GM19025 (cell line): ENCODE data around the gene MYOM1.

Experiments
- ATAC-seq: cut with Tn5 transposase; IDR thresholded peaks from one replicate; pipeline ENCODE4 v1.9.1; 2021; ENCODE audit warnings: mild to moderate bottlenecking, low read depth, moderate library complexity; ENCODE audit not compliant: unreplicated experiment

Gene MYOM1

DNA sequence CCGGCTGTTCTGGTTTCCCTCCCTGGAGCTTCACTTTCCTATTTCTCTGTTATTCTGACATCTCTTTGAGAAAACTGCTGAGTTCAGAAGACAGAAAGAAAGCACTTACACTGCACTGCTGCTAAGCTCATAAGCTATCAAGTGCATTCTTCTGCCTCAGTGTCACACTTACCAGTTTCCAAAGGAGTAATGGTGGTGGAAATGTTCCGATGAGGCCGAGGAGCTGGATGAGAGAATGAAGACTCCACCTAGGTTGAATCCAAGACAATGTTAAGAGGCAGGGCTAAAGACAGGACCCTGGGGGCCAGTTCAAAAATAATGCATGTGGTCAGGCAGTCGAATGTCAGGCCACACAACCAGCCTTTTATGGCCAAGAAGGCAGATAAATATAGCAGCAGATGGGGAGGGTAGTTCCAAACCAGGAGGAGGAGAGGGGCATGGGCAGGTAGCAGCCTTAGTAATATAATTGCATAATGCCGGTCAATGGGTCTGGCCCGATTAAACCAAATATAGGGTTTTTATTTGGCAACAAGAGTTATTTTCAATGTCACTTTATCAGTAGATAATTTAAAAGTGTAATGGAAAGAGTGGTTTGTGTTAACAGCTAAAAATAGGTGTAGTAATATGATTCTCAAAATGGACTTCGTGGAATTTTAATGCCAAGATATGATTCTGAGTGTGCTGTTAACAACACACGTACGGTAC is at the start of gene MYOM1:
Gene MYOM1 (minus strand): TSS at position 338 of the 705 bp plus-strand sequence. CDS start 4,745 bp downstream, outside the sequence.
- ATAC-seq: no peak

GRCh38 chr18:3269241-3269913 is 49.6 kb upstream of the MYOM1 start:
- ATAC-seq: no peak

DNA sequence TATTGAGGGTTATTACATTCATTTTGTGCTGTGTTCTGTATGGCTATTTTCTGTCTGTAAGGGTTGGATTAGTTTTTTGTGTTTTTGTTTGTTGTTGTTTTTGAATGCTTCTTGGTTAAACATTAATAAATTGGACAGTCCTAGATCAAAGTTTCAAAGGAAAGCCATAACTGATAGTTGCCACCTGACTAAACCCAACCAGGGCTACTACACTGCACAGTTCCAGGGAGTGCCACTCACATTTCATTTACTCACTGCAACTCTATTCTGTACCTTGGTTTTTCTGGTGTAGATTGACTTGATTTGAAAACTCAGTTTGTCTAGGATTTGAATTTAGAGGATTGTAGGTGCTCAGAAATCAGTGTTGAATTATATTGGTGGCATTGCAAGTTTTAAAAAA is 48.5 kb upstream of the MYOM1 start:
- no peak for ATAC-seq

DNA sequence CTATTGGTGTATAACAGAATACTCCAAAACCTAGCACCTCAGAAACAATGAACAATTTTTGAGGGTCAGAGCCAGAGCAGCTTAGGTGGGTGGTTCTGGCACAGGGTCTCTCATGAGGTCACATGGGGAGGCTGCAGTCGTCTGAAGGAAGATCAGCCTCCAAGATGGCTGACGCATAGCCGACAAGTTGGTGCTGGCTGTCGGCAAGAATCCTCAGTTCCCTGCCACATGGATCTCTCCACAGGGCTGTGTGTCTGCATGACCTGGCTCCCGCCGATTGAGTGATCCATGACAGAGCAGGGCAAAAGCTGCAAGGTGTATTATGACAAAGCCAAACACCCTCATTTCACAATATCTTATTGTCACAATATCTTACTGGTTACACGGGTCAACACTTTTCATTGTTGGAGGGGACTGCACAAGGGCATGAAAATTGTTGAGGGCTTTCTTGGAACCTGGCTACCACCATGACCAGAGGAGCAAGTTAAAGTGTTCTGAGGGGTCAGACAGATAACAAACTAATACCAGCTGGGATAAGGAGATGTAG is 46.4 kb upstream of the MYOM1 start:
- ATAC-seq: no peak

GRCh38 chr18:3265564-3266033 is 45.8 kb upstream of the MYOM1 start:
- ATAC-seq: no peak

- ATAC-seq: no peak
These were observed 44.6 kb upstream of the MYOM1 start for GRCh38 chr18:3264362-3264761.

DNA sequence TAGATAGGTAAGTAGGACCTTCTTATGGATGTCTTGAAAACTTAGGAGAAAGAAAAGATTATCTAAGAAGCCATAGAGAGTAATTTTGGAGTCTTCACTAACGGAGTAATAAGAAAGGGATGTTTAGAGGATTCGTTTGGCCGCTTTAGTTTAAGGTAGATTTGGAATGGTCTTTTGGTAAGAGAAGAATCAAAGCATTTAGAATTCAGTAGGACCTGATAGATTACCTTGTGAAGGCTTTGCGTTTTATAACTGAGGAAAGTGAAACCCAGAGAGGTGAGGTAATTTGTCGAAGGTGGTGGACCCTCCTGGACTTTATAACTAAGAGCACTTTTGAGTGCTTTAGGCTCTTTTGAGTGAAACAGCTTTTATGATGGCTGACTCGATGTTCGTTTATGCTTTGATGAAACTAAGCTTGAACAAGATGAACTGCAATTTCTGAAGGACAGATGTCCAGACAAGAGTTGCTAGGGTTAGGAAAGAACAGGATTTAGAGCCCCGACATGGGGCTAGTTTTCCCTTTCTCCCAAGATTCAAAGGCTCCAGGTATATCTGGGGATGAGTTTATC is 43.4 kb upstream of the MYOM1 start:
- ATAC-seq: no peak

DNA sequence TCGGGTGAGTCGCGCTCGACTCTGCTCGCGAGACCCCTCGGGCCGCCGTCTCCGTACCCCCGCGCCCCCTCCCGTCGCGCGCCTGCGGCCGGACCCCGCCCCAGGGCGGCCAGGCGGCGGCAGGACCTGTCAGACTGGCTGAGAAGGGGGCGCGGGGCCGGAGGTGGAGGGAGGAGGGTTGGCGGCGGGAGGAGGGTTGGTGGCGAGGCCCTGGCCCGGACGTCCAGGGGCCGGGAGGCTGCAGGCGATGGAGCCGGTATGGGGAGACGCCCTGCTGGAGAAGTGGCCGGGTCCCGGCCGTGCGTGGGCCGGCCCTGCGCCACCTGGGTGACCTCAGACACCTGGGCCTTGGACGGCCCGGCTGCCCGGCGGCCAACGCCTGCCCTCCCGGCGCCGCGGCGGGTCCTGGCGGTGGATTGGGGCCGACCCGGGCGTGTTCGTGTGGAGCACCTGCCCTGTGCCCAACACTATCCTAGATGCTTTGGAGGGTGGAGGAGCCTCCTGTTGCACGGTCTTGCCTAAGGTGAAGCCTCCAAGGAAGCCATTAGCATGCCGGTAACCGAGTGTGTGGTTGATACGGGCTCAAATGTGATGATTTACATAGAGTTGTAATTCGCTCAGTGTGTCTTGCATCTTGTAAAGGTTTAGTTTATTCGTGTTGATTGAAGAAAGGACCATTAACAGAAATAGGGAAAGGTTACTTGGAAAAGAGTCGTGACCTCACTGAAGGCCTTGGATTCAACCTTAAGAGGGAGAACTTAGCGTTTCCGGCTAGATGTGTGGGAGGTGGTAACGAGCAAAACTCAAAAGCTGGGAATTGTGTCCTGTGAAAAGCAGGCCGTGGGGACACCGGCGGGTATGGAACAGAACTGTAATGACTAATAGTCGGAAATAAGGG is 42.7 kb upstream of the MYOM1 start:
- peak; percentile 25 for ATAC-seq

GRCh38 chr18:3261373-3262233 is 41.8 kb upstream of the MYOM1 start, which contains the start of gene MYL12B:
TSS of gene MYL12B (plus strand) at chr18:3262133. CDS start at chr18:3272899, 10,766 bp downstream.
- peak; percentile 79 for ATAC-seq

- no peak for ATAC-seq
These were observed 41.2 kb upstream of the MYOM1 start for GRCh38 chr18:3260995-3261372.

DNA sequence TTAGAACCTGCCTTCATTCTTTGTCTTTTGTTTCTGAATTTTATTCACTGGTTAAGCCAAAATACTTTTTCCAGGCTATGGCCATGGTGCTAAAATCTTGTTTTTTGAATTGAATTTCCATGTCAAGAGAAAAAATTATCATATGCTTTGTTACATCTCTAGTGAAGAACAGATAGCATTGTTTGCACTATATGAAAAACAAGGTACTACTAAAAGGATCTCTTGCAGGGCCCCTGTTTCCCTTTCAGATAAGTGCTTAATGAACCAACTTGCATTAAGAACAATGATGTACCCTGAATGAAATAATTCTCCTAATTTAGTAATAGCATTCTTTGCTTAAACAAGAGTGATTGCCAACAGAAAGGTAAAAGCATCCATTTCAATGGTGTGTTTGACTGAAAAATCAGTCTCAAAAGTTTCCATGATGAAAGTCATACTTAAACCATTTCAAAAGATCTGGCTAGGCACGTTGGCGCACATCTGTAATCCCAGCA is 37.9 kb upstream of the MYOM1 start:
- ATAC-seq: no peak

DNA sequence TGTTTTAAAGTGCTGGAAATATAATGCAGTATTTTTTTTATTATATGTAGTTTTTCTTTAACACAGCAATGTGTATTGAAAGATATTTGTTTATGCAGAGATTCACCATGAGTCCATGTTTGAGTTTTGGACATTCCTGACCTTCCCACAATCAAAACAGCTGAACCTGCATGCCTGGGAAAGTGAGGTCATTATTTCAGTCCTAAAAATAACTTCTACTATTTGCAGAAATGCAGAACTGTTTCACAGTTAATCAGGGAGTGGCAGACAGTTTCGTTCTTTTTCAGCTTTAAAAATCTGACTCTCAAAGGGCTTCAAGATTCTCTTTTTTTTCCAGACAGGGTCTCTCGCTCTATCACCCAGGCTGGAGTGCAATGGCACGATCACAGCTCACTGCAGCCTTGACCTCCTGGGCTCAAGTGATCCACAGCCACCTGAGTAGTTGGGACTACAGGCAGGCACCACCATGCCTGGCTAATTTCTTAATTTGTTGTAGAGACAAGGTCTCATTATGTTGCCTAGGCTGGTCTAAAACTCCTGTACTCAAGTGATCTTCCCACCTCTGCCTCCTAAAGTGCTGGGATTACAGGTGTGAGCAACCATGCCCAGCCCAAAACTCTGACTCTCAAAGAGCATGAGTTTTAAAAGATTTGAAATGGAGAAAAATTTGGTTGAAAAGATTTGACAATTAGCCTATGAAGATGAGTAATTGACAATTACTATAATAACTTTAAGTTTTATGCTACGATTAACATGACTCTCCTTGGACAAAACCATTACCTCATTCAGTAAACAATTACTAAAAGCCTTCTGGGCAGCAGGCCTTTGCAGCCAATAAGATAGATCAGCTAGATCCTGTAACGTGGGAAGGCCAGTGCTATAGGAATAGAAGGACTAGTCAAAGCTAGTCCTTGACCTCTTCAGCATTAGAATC is 37.2 kb upstream of the MYOM1 start:
- ATAC-seq: no peak

DNA sequence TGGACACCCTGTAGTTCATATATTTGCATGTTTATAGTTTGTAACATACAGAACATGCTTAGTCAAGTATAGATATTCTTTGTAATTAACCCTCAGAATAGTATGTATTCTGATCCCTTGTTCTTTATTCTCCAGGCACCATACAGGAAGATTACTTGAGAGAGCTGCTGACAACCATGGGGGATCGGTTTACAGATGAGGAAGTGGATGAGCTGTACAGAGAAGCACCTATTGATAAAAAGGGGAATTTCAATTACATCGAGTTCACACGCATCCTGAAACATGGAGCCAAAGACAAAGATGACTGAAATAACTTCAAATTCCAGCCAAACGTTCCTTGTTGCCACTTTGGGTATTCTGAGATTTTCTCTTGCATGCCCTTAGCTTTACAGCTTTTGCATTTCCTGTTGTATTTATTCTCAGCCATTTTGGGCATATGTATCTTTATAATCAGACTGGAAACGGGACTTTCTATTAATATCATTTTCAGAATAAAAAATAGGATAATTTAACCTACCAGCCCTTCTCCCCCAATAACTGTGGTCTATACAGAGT is 35.9 kb upstream of the MYOM1 start:
- ATAC-seq: no peak

GRCh38 chr18:3254725-3255124 is 35.0 kb upstream of the MYOM1 start:
- ATAC-seq: no peak

DNA sequence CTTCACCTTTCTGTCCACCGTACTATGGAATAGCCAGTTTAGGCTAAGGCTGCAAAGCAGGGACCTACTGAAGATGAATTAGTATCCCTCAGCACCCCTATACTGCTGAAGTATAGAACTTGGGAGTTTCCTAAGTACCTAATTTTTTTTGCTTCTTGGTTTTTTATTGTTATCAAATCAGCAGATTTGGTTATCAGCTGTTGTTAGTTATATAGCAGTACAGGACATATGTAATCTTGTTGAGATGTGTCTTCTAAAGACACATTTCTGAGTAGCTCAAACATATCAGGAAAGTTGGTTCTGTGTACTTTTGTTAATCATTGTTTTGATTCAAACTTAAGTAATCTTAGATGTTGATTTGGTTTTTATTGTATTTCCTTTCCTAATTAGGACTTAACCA is 33.1 kb upstream of the MYOM1 start:
- no peak for ATAC-seq

DNA sequence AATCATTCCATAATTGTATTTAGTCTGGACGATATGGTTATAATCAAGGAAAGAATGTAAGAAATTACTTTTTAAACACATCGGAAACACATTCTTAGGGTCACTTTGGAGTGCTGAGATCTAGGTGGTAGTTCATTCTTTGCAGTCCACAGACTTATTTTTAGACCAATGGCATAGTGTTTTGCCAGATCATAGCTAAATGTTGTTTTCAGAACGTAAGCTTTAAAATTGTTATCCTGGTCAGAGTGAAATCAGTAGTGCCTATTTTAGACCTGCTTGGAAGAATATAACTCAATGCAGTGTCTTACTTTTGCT is 32.2 kb upstream of the MYOM1 start:
- ATAC-seq: no peak

- no peak for ATAC-seq
These were observed 31.6 kb upstream of the MYOM1 start for GRCh38 chr18:3251249-3251962.
